ENCODE measurements around the gene KRAS.
A peak's percentile ranks its signal among the peaks of the same experiment; 100 is the strongest.

KRAS gene

GRCh38 chr12:25256005-25256404 lies 5.3 kb upstream of the KRAS start:
- no peak for DNase-seq (ENCODE audit: low read depth in 3 of 3)

- DNase-seq (ENCODE audit: low read depth in 3 of 3): no peak
Measured at GRCh38 chr12:25254271-25254880, 3.6 kb upstream of the KRAS start.

GRCh38 chr12:25253371-25254068 lies 2.8 kb upstream of the KRAS start:
- DNase-seq (ENCODE audit: low read depth in 3 of 3): no peak

GRCh38 chr12:25252946-25253345 lies 2.2 kb upstream of the KRAS start:
- no peak for DNase-seq (ENCODE audit: low read depth in 3 of 3)

DNA sequence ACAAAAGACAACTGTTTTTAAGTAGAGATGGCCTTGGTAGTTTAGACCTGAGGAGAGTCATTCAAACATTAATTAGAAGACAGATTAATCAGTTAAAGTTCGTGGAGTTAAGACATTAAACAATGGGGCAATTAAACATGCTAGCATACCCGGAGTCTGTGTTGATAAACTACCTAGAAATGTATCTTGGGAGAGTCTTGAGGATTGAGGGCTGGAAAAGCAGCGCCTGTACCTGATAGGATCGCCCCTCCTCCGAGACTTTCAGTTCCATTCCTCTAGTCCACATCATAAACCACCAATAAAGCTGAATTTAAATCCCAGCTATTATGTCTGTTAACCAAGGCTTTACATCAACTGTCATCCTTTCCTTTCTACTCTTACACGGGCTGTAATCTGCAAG lies 1.0 kb upstream of the KRAS start:
- no peak for DNase-seq (ENCODE audit: low read depth in 3 of 3)

- peak in 2 of 3 experiments; percentile 12 to 47 for DNase-seq (ENCODE audit: low read depth in 3 of 3)
Measured at GRCh38 chr12:25249931-25250738, 594 bp downstream of the KRAS start.

DNA sequence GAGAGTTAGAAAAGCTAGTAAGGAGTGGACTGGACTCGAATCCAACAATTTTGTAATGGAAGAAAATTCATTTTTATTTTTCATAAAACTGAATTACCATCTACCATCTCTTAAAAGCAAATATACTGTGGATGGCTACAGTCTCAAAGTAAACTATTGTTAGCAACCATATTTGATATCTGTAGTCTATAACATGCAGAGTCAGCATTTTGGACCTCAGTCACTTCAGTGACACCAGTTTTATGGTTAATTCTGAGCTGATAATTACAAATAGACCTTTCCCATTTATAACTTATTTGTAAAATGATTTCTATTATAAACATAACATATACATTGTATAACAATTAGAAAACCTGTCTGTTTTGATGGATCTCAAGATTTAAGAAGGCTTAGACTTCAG lies 2.0 kb downstream of the KRAS start:
- no peak for DNase-seq (ENCODE audit: low read depth in 3 of 3)

GRCh38 chr12:25248137-25248536 lies 2.6 kb downstream of the KRAS start:
- DNase-seq (ENCODE audit: low read depth in 3 of 3): no peak

DNA sequence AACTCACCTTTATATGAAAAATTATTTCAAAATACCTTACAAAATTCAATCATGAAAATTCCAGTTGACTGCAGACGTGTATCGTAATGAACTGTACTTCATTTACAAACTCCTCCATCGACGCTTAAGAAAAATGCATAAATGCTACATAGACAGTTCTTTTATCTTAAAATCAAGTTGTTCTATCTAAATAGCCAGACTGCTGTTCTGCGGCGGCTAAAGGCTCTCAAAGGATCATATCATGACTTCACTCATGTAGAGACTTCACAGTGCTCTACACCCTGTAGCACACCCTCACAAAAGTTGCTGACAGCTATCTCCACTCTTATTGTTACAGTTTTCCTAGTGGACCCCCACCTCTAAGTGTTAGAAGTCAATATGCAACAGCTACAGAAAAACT lies 5.2 kb downstream of the KRAS start:
- DNase-seq (ENCODE audit: low read depth in 3 of 3): no peak

- no peak for DNase-seq (ENCODE audit: low read depth in 3 of 3)
Measured at GRCh38 chr12:25243680-25243990, 7.1 kb downstream of the KRAS start.

DNA sequence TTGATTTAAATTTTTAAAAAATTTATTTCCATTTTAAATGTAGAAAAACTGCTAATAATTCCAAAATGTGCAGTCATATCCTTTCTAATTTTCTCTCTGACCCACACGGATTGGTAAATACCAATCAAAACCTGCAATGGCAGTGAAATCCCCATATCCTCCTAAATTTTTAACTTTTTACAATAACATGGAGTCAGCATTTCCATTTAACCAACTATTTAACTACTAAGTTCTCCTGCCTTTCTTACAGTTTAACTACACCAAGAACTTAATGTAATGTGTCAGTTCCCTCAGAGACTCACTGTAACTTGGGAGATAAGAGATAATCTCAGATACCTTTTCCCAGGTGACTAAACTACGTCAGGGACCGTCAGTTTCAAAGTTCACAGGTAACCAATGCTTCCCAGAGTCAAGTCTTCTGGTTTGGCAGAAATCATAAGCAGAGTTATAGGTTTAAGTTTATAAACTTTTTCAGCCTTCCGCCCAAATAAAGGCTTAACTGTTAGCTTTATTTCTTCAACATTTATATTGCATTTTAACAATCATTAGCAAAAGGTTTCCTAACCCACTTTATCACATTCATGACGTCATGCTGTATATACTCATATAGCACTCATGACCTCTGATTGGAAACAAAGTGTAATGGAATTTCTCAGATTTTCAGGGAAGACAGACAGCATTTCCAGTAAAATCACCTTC lies 7.6 kb downstream of the KRAS start:
- DNase-seq (ENCODE audit: low read depth in 3 of 3): no peak

DNA sequence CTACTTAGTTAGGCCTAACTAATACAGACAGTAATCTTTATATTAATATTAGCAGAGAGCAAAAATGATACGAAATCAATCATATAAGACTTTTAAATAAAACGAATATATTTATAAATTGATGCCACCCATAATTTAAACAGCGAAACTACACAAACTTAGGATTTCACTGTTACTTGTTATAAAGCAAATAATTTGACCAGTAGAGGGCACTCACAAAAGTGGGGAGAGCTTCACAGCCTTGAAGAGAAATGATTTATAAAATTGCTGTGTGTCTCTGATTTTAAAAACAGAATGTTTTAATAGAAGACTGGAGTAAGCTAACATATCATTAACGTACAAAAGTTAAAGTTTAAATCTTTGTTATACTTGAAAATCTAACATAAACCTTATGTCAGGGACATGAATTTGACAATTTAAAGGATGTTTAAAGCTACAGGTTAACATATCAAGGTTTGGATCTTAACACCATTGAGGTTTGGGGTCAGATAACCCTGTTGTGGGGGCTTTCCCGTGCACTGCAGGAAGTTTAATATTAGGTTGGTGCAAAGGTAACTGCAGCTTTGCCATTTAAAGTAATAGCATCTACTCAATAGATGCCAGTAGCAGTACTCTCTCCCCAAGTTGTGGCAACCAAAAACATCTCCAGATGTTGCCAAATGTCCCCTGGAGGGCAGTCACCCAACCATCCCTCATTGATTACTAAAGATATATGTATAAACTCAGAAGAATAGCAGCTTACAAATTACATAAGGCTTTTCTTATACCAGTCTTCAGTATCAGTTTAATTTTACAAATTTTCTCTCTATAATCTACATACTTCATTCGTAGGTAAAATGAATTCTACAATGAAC lies 9.3 kb downstream of the KRAS start:
- DNase-seq (ENCODE audit: low read depth in 3 of 3): no peak

DNA sequence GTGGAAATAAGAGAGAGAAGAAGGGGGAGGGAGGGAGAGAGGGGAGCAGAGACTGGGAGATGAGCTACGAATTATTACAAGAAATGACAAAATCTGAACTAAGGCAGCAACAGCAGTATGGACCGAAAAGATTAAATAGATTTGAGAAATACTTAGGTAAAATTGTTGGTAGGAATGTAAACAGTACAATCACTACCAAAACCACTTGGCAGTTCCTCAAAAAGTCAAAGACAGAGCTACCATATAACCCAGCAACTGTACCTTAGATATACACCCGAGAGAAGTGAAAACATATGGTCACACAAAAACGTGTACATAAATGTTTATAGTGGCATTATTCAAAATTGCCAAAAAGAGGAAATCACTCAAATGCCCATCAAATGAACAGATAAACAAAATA lies 14.1 kb downstream of the KRAS start:
- DNase-seq (ENCODE audit: low read depth in 3 of 3): no peak

GRCh38 chr12:25236190-25236589 lies 14.5 kb downstream of the KRAS start:
- no peak for DNase-seq (ENCODE audit: low read depth in 3 of 3)

- DNase-seq (ENCODE audit: low read depth in 3 of 3): no peak
Measured at GRCh38 chr12:25213338-25213737, 37.4 kb downstream of the KRAS start.

- DNase-seq (ENCODE audit: low read depth in 3 of 3): no peak
Measured at GRCh38 chr12:25208554-25208953, 42.2 kb downstream of the KRAS start.

- no peak for DNase-seq (ENCODE audit: low read depth in 3 of 3)
Measured at GRCh38 chr12:25207846-25208245, 42.9 kb downstream of the KRAS start.

DNA sequence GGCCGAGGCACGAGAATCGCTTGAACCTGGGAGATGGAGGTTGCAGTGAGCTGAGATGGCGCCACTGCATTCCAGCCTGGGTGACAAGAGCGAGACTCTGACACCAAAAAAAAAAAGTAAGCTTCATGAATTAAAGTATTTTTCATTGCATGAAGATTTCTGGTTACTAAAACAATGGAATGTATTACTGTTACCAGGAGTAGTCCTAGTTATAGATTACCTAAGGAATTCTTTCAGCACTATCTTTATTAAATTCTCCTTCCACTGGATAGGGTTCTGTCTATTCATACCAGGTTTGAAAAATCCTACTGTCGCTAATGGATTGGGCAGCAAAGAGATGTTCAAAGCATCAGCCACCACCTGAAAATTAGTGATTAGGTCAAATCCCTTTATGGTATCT lies 43.3 kb downstream of the KRAS start:
- DNase-seq (ENCODE audit: low read depth in 3 of 3): no peak

DNA sequence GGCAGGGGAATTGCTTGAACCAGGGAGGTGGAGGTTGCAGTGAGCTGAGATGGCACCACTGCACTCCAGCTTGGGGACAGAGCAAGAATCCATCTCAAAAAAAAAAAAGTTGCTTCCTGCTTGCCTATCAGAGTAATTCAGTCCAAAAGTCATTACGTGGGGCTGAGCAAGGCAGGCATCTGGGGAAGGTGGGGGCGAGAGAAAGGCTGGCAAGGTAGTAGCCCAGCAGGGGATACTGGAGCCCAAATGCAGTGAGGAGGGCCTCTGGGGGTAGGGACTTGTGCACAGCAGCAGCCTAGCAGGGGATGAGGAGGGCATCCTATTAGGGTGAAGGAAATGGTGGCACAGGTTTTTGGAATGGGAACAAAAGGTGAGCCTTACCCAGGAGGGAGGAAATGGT lies 48.6 kb downstream of the KRAS start:
- DNase-seq (ENCODE audit: low read depth in 3 of 3): no peak

- DNase-seq (ENCODE audit: low read depth in 3 of 3): no peak
Measured at GRCh38 chr12:25200703-25201102, 50.0 kb downstream of the KRAS start.

DNA sequence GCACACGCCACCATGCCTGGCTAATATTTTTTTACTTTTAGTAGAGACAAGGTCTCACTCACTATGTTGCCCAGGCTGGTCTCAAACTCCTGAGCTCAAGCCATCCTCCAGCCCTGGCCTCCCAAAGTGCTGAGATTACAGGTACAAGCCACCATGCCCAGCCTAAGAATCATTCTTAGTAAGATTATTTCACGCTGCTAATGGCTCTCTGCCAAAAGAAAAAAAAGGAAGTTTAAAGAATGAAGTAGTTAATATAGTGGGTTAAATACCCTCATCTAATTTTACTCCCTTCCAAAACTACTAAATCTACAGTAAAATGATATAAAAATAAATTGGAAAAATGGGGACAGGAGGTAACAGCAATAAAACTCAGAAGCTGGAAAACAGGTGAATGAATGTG lies 53.1 kb downstream of the KRAS start:
- no peak for DNase-seq (ENCODE audit: low read depth in 3 of 3)
